Measurements from ENCODE around the gene FGF6. TPM values are rescaled to one million over a fixed set of nuclear protein-coding genes. Genes with fewer than 3 reads are reported as not detected.

FGF6 gene
- total and polyA plus RNA-seq, 4 donors = not detected

GRCh38 chr12:4441355-4442335, 4.0 kb downstream of the FGF6 start:
- DNase-seq (no peak), ATAC-seq (ENCODE audit: insufficient read depth, low FRiP score) (no peak)
- TF ChIP-seq, protein P1, sequence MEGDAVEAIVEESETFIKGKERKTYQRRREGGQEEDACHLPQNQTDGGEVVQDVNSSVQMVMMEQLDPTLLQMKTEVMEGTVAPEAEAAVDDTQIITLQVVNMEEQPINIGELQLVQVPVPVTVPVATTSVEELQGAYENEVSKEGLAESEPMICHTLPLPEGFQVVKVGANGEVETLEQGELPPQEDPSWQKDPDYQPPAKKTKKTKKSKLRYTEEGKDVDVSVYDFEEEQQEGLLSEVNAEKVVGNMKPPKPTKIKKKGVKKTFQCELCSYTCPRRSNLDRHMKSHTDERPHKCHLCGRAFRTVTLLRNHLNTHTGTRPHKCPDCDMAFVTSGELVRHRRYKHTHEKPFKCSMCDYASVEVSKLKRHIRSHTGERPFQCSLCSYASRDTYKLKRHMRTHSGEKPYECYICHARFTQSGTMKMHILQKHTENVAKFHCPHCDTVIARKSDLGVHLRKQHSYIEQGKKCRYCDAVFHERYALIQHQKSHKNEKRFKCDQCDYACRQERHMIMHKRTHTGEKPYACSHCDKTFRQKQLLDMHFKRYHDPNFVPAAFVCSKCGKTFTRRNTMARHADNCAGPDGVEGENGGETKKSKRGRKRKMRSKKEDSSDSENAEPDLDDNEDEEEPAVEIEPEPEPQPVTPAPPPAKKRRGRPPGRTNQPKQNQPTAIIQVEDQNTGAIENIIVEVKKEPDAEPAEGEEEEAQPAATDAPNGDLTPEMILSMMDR (IDR thresholded peaks at IDR 0.05; ENCODE audit: control extremely low read depth, extremely low read depth) = no peak
- 41 to 68% methylated on average over 19 of the region's 19 CpGs for WGBS, 2 donors
- Histone ChIP-seq H3K4me1 (ENCODE audit: control insufficient read depth in 5 of 5, insufficient read depth in 5 of 5, low read length in 5 of 5) (peaks cover 0 to 5% (median 0%) of the 10 kb centered on the region in 5 donors), H3K27ac (ENCODE audit: low read depth in 1 of 2, low read length in 1 of 2) (no peak overlapping the region), H3K36me3 (ENCODE audit: control insufficient read depth in 4 of 4, insufficient read depth in 4 of 4, low read length in 4 of 4) (no peaks in the 10 kb centered on the region), H3K4me3 (no peak overlapping the region), H3K27me3 (ENCODE audit: control insufficient read depth in 3 of 3, insufficient read depth in 3 of 3, low read length in 2 of 3) (peaks cover 0 to 30% (median 2%) of the 10 kb centered on the region in 3 donors), H3K9me3 (ENCODE audit: control insufficient read depth in 4 of 4, insufficient read depth in 3 of 4, low read length in 3 of 4) (no peaks in the 10 kb centered on the region), H3K9ac (ENCODE audit: insufficient read depth in 1 of 2, low read length in 2 of 2) (no peak overlapping the region)

DNA sequence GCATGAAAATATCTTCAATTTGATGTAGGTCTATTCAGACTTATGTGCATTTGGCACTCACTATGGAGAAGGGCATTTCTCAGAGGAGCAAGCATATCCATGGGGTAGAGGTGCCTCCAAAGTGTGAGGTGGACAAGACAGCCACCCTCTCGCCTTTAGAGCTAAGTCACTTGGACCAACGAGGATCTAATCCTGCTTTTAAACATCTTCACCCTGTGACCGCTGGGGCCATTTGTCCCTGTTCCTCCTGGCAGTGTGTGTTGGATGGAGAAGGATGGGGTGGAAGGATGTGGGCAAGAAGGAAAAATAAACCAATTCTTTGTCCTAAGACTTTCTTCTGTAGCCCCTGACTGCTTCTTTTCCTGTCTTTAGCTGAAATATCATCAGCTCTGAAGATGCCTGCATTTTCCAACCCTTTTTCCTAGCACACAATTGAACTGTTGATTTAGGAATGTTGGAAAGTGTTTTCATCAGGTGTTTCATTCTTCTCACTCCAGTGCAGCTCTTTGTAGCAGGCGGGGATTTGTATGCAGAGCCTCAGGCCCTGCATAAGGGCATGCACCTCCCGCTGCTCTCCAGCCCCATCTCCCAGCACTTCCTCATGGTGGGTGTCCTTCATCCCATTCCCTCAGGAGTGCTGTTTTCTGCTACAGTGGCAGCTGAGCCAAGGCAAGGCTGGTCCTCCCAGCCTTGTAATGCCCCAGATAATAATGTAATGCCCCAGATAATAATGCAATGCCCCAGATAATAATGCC, 5.3 kb downstream of the FGF6 start:
- Histone ChIP-seq H3K4me1 (ENCODE audit: control insufficient read depth in 5 of 5, insufficient read depth in 5 of 5, low read length in 5 of 5) (peaks cover 0 to 5% (median 0%) of the 10 kb centered on the region in 5 donors), H3K27ac (ENCODE audit: low read depth in 1 of 2, low read length in 1 of 2) (no peak overlapping the region), H3K4me3 (no peak overlapping the region), H3K9ac (ENCODE audit: insufficient read depth in 1 of 2, low read length in 2 of 2) (no peak overlapping the region), H3K9me3 (ENCODE audit: control insufficient read depth in 4 of 4, insufficient read depth in 3 of 4, low read length in 3 of 4) (no peaks in the 10 kb centered on the region), H3K27me3 (ENCODE audit: control insufficient read depth in 3 of 3, insufficient read depth in 3 of 3, low read length in 2 of 3) (peaks cover 0 to 33% (median 2%) of the 10 kb centered on the region in 3 donors), H3K36me3 (ENCODE audit: control insufficient read depth in 4 of 4, insufficient read depth in 4 of 4, low read length in 4 of 4) (no peaks in the 10 kb centered on the region)
- ATAC-seq (ENCODE audit: insufficient read depth, low FRiP score) (no peak), DNase-seq (no peak)
- 78 to 91% methylated on average over 5 of the region's 5 CpGs for WGBS, 2 donors
- TF ChIP-seq, protein P1 (IDR thresholded peaks at IDR 0.05; ENCODE audit: control extremely low read depth, extremely low read depth) = no peak

DNA sequence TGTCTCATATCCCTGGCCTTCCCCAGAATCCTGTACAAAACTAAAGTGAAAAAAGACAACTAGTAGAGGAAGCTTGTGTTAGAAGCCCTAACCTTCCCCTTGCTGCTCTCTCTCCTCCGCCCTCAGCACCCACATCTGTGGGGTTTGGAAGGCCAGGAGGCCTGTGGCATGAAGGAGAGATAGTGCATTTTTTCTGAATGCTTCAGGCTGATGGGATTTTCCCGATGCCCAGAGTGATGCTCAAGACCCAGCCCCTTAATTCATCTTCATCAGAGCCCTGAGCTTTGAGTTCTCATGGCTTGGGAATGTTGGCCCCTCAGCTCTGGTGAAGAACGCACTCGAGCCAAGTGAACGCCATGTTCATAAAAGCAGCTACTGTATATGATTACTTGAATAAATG, 5.9 kb downstream of the FGF6 start:
- no peak overlapping the region for H3K4me3 ChIP-seq
- ATAC-seq (ENCODE audit: insufficient read depth, low FRiP score) = no peak
- no peaks in the 10 kb centered on the region for H3K9me3 ChIP-seq (ENCODE audit: control insufficient read depth in 4 of 4, insufficient read depth in 3 of 4, low read length in 3 of 4)
- TF ChIP-seq, protein P1 (IDR thresholded peaks at IDR 0.05; ENCODE audit: control extremely low read depth, extremely low read depth) = no peak
- H3K4me1 ChIP-seq (ENCODE audit: control insufficient read depth in 5 of 5, insufficient read depth in 5 of 5, low read length in 5 of 5) = peaks cover 0 to 5% (median 0%) of the 10 kb centered on the region in 5 donors
- H3K27me3 ChIP-seq (ENCODE audit: control insufficient read depth in 3 of 3, insufficient read depth in 3 of 3, low read length in 2 of 3) = peaks cover 0 to 33% (median 2%) of the 10 kb centered on the region in 3 donors
- H3K27ac ChIP-seq (ENCODE audit: low read depth in 1 of 2, low read length in 1 of 2) = no peak overlapping the region
- H3K9ac ChIP-seq (ENCODE audit: insufficient read depth in 1 of 2, low read length in 2 of 2) = no peak overlapping the region
- no peaks in the 10 kb centered on the region for H3K36me3 ChIP-seq (ENCODE audit: control insufficient read depth in 4 of 4, insufficient read depth in 4 of 4, low read length in 4 of 4)
- WGBS, 2 donors = 65 to 80% methylated on average over 5 of the region's 5 CpGs
- DNase-seq = no peak
